Mucosa of descending colon (tissue), 3 donors: Measurements from ENCODE around the gene IRGQ. TPM values are rescaled to one million over a fixed set of nuclear protein-coding genes. Genes with fewer than 3 reads are reported as not detected.

Experiments used
- ATAC-seq: fragments of 200-7000 bp; cut with Tn5 transposase; one replicate; pipeline ENCODE4 v1.9.1; 2020; ENCODE audit warnings: mild to moderate bottlenecking, moderate library complexity
- DNase-seq, 3 donors: peaks; one replicate each; pipeline ENCODE4 v3.0.0-alpha.2; 2020
- H3K36me3 ChIP-seq: fragments of 200-600 bp; one replicate; pipeline ENCODE4 v1.8.0; 2021; ENCODE audit warnings: low read depth, mild to moderate bottlenecking
- H3K4me1 ChIP-seq: fragments of 200-600 bp; one replicate; pipeline ENCODE4 v1.8.0; 2021; ENCODE audit warnings: low read depth, mild to moderate bottlenecking
- H3K4me3 ChIP-seq: fragments of 200-600 bp; one replicate; pipeline ENCODE4 v1.8.0; 2021; ENCODE audit warnings: mild to moderate bottlenecking
- H3K9me3 ChIP-seq: fragments of 200-600 bp; one replicate; pipeline ENCODE4 v1.8.0; 2021; ENCODE audit warnings: mild to moderate bottlenecking
- CTCF ChIP-seq: fragments of 200-600 bp; IDR thresholded peaks from one replicate; pipeline ENCODE4 v1.8.0; 2022; ENCODE audit warnings: antibody characterized with exemption, mild to moderate bottlenecking
- intact Hi-C, 2 donors: fragments of 100-400 bp; cut with DNase I in 1 of 2; cut with micrococcal nuclease in 1 of 2; formaldehyde crosslinking; loops; one replicate each; pipeline versions ENCODE4 v1.11.0 to v1.11.1; 2022; cut with DNase I, micrococcal nuclease
- total RNA-seq, 3 donors: library from RNA; stranded (reverse); fragmentation: NEBNext Ultra II Directional in 2 of 3; extraction: Animal tissue kit (Norgen Biotek cat#: 25700) in 2 of 3; gene quantifications; one replicate each; pipeline versions ENCODE4 v1.2.1 to v1.2.4, GENCODE V29; 2021 to 2023
- donor health status: DM: no; HTN: no; CAD: no; lungs with moderate emphysema.
- donor health status: DM: no; HTN: no; CAD: no.
- donor health status: DM: no; HTN: yes; CAD: no.

Gene IRGQ
- total RNA-seq, 3 donors from 2014 or later = 18.9 to 29.4 (median 21.9) TPM

- Histone ChIP-seq H3K4me1 (no peaks in the 10 kb centered on the region), H3K9me3 (peaks cover 6% of the 10 kb centered on the region), H3K4me3 (no peak overlapping the region), H3K36me3 (no peaks in the 10 kb centered on the region)
- no peak for DNase-seq
- no peak for TF ChIP-seq CTCF
- intact Hi-C loops = loop anchor here in 1 of 2 donors (10.0 kb wide), 1 partner anchor 116 kb away; no protein-coding TSS in a partner anchor
- ATAC-seq = no peak
Measured at GRCh38 chr19:43538922-43539321, 57.0 kb downstream of the IRGQ start.

DNA sequence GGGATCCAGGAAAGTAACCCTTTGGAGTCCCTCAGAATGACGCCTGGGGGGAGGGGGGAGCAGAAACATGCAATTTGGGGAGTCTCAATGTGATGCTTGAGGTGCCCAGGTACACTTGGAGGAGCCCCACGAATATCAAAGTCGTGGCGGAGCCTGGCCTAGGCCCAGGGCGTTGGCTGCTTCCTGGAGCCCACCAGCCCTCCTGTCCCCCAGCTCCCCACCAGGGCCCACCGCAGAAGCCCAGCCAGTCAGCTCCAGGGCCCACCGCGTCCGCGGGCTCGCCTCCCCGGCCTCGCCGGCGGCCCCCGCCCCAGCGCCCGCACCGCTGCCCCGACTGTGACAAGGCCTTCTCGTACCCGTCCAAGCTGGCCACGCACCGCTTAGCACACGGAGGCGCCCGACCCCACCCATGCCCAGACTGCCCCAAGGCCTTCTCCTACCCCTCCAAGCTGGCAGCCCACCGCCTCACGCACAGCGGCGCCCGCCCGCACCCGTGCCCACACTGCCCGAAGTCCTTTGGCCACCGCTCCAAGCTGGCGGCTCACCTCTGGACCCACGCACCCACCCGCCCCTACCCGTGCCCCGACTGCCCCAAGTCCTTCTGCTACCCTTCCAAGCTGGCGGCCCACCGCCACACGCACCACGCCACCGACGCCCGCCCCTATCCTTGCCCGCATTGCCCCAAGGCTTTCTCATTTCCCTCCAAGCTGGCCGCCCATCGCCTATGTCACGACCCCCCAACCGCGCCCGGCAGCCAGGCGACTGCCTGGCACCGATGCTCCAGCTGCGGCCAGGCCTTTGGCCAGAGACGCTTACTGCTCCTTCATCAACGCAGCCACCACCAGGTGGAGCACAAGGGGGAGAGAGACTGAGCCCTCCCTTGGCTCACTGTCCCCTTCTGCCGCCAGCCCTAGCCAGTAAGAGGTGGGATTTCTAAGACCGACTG lies 60.8 kb downstream of the IRGQ start:
- peak; percentile 19 for TF ChIP-seq CTCF
- no peak for ATAC-seq
- intact Hi-C loops = loop anchor here (2.0 to 10.0 kb wide), 2 partner anchors 60 to 120 kb away; no protein-coding TSS in a partner anchor
- H3K9me3 ChIP-seq = peaks cover 6% of the 10 kb centered on the region
- H3K36me3 ChIP-seq = no peaks in the 10 kb centered on the region
- peak; percentile 68 to 77 (median 70) for DNase-seq
- no peak overlapping the region for H3K4me3 ChIP-seq
- peaks cover 22% of the 10 kb centered on the region for H3K4me1 ChIP-seq

Other genes with a start within 250 kb of the IRGQ start
- 100 to 1,000 TPM; 202 to 349 (median 232) TPM for gene CD177, start 242.4 kb downstream of the IRGQ start, total RNA-seq
- gene TEX101, start 181.2 kb downstream of the IRGQ start, total RNA-seq = under 1 TPM in 1 of 3 donors, not detected in 2; 0.35 TPM
- 1 to 10 TPM in 1 of 3 donors, under 1 TPM in 2; 0.23 to 1.5 (median 0.46) TPM for gene LYPD3, start 130.5 kb downstream of the IRGQ start, total RNA-seq
- gene PHLDB3, start 91.4 kb downstream of the IRGQ start, total RNA-seq = 10 to 100 TPM; 13.2 to 22.4 (median 21.3) TPM
- 100 to 1,000 TPM; 235 to 713 (median 450) TPM for gene ETHE1, start 68.9 kb downstream of the IRGQ start, total RNA-seq
- gene ZNF575, start 62.9 kb downstream of the IRGQ start, total RNA-seq = 10 to 100 TPM in 1 of 3 donors, 1 to 10 TPM in 2; 9.1 to 18.2 (median 9.6) TPM
- gene XRCC1, start 20.6 kb downstream of the IRGQ start, total RNA-seq = 10 to 100 TPM; 16.4 to 33.4 (median 21.1) TPM
- gene PINLYP, start 20.3 kb downstream of the IRGQ start, total RNA-seq = 1 to 10 TPM in 2 of 3 donors, under 1 TPM in 1; 0.61 to 7.4 (median 2.0) TPM
- gene ZNF576, start 461 bp upstream of the IRGQ start, total RNA-seq = 10 to 100 TPM; 15.4 to 18.9 (median 16.3) TPM
- under 1 TPM; 0.14 to 0.63 (median 0.41) TPM for gene SRRM5, start 16.0 kb upstream of the IRGQ start, total RNA-seq
- gene ZNF428, start 23.5 kb upstream of the IRGQ start, total RNA-seq = 10 to 100 TPM; 13.6 to 40.2 (median 19.4) TPM
- gene CADM4, start 43.7 kb upstream of the IRGQ start, total RNA-seq = 10 to 100 TPM in 1 of 3 donors, 1 to 10 TPM in 2; 1.2 to 26.2 (median 3.4) TPM
- gene PLAUR, start 74.0 kb upstream of the IRGQ start, total RNA-seq = 100 to 1,000 TPM in 1 of 3 donors, 10 to 100 TPM in 2; 62.0 to 100 (median 75.1) TPM
- not detected for gene IRGC, start 119.9 kb upstream of the IRGQ start, total RNA-seq
- gene SMG9, start 158.8 kb upstream of the IRGQ start, total RNA-seq = 10 to 100 TPM; 32.2 to 41.4 (median 34.7) TPM
- 10 to 100 TPM; 14.9 to 36.2 (median 36.1) TPM for gene KCNN4, start 184.8 kb upstream of the IRGQ start, total RNA-seq
- 1 to 10 TPM in 2 of 3 donors, under 1 TPM in 1; 0.61 to 4.8 (median 3.9) TPM for gene LYPD5, start 206.3 kb upstream of the IRGQ start, total RNA-seq
- 10 to 100 TPM in 2 of 3 donors, 1 to 10 TPM in 1; 7.6 to 21.8 (median 14.1) TPM for gene ZNF283, start 231.2 kb upstream of the IRGQ start, total RNA-seq